ENCODE data around the gene ZBTB7B. TPM values are rescaled to one million over a fixed set of nuclear protein-coding genes. Genes with fewer than 3 reads are reported as not detected.

The ZBTB7B gene
- total and polyA plus RNA-seq, 9 of the 15 experiments (the other 6 are each of a cell fraction or from before 2014, with no cell fraction given) = 0.04 to 46.5 (median 15.2) TPM

GRCh38 chr1:155051342-155051776 lies 48.8 kb downstream of the ZBTB7B start (continued):
- peak; percentile 31 for TF ChIP-seq SAP30 (IDR thresholded peaks at IDR 0.05; ENCODE audit: borderline replicate concordance, insufficient read depth, low read depth, low read length, poor library complexity, severe bottlenecking)
- peak; percentile 51 for TF ChIP-seq ZFX (CRISPR knock-in tag; IDR thresholded peaks at IDR 0.05)
- TF ChIP-seq TCFL5 (CRISPR knock-in tag; conservative IDR thresholded peaks at IDR 0.05) = no peak
- TF ChIP-seq, protein P1, sequence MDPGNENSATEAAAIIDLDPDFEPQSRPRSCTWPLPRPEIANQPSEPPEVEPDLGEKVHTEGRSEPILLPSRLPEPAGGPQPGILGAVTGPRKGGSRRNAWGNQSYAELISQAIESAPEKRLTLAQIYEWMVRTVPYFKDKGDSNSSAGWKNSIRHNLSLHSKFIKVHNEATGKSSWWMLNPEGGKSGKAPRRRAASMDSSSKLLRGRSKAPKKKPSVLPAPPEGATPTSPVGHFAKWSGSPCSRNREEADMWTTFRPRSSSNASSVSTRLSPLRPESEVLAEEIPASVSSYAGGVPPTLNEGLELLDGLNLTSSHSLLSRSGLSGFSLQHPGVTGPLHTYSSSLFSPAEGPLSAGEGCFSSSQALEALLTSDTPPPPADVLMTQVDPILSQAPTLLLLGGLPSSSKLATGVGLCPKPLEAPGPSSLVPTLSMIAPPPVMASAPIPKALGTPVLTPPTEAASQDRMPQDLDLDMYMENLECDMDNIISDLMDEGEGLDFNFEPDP (CRISPR knock-in tag; IDR thresholded peaks at IDR 0.05) = no peak
- TF ChIP-seq MED1 (CRISPR knock-in tag; IDR thresholded peaks at IDR 0.05; ENCODE audit: borderline replicate concordance) = 0 out of 2 replicates have a peak, but pooled peaks have one; percentile 21
- no peak for TF ChIP-seq PML (IDR thresholded peaks at IDR 0.05; ENCODE audit: low read length)
- 0 out of 4 replicates have a peak, but pooled peaks of 1 of the 2 experiments have one; percentile 49 for TF ChIP-seq TEAD1 (CRISPR knock-in tag; IDR thresholded peaks at IDR 0.05)
- TF ChIP-seq ZBTB43 (CRISPR knock-in tag; IDR thresholded peaks at IDR 0.05) = no peak
- TF ChIP-seq SIX5 (IDR thresholded peaks at IDR 0.05; ENCODE audit: borderline replicate concordance in 1 of 2, insufficient read depth in 1 of 2, low read depth in 1 of 2, low read length in 2 of 2) = no peak
- TF ChIP-seq SMARCE1 (IDR thresholded peaks at IDR 0.05) = no peak
- TF ChIP-seq ZNF511 (CRISPR knock-in tag; IDR thresholded peaks at IDR 0.05) = no peak
- no peak for TF ChIP-seq SREBF2 (CRISPR knock-in tag; IDR thresholded peaks at IDR 0.05)
- TF ChIP-seq EP400 (IDR thresholded peaks at IDR 0.05) = no peak
- TF ChIP-seq ZNF696 (CRISPR knock-in tag; conservative IDR thresholded peaks at IDR 0.05) = no peak
- TF ChIP-seq CEBPZ (IDR thresholded peaks at IDR 0.05; ENCODE audit: borderline replicate concordance, low read depth, low read length) = no peak
- TF ChIP-seq SIRT6 (IDR thresholded peaks at IDR 0.05; ENCODE audit: low read depth, low read length) = no peak
- no peak for TF ChIP-seq RBM17 (IDR thresholded peaks at IDR 0.05; ENCODE audit: borderline replicate concordance, low read depth, low read length)
- TF ChIP-seq, protein P2, sequence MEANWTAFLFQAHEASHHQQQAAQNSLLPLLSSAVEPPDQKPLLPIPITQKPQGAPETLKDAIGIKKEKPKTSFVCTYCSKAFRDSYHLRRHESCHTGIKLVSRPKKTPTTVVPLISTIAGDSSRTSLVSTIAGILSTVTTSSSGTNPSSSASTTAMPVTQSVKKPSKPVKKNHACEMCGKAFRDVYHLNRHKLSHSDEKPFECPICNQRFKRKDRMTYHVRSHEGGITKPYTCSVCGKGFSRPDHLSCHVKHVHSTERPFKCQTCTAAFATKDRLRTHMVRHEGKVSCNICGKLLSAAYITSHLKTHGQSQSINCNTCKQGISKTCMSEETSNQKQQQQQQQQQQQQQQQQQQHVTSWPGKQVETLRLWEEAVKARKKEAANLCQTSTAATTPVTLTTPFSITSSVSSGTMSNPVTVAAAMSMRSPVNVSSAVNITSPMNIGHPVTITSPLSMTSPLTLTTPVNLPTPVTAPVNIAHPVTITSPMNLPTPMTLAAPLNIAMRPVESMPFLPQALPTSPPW (CRISPR knock-in tag; IDR thresholded peaks at IDR 0.05) = 0 out of 2 replicates have a peak, but pooled peaks have one; percentile 7
- peak; percentile 19 for TF ChIP-seq HMGN3 (IDR thresholded peaks at IDR 0.05; ENCODE audit: borderline replicate concordance, extremely low read depth, insufficient read length, low read depth, low read length)
- TF ChIP-seq EHMT2 (IDR thresholded peaks at IDR 0.05) = no peak

Data from K562 (cell line).